ENCODE results near the gene THOC3.
"Not testable (repeated sequence)": the region's sequence is repeated elsewhere in the genome, so short reads cannot be mapped to it uniquely, and the experiment has no call there.

DNA sequence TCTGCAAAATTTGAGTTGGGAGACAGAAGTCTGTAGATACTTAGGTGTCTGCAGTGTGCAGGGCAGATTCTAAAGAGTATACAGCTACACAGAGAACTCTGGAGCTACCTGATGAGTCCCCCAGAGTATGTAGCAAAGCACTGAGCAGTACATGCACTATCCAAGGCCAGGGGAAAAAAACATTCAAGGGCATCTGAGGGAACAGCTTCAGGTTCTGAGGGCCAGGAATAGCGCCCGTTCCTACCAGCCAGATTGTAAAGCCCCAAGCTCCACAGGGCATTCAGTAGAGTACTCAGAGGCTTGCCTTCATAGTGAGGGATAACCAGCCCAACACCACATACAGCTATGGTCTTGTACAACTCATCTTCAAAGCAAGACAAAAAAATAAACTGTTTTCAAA is 27.5 kb downstream of the THOC3 start:
- TF ChIP-seq, protein P1, sequence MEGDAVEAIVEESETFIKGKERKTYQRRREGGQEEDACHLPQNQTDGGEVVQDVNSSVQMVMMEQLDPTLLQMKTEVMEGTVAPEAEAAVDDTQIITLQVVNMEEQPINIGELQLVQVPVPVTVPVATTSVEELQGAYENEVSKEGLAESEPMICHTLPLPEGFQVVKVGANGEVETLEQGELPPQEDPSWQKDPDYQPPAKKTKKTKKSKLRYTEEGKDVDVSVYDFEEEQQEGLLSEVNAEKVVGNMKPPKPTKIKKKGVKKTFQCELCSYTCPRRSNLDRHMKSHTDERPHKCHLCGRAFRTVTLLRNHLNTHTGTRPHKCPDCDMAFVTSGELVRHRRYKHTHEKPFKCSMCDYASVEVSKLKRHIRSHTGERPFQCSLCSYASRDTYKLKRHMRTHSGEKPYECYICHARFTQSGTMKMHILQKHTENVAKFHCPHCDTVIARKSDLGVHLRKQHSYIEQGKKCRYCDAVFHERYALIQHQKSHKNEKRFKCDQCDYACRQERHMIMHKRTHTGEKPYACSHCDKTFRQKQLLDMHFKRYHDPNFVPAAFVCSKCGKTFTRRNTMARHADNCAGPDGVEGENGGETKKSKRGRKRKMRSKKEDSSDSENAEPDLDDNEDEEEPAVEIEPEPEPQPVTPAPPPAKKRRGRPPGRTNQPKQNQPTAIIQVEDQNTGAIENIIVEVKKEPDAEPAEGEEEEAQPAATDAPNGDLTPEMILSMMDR (IDR thresholded peaks at IDR 0.05; ENCODE audit: low read depth, low read length, poor library complexity, severe bottlenecking): not testable (repeated sequence)
- TF ChIP-seq EZH2phosphoT487 (IDR thresholded peaks at IDR 0.05; ENCODE audit: borderline replicate concordance, low read length): not testable (repeated sequence)

All from DOHH2 (cell line).